Measurements from ENCODE around the gene MAP2K2.

Gene MAP2K2

GRCh38 chr19:4058693-4059452, 65.0 kb downstream of the MAP2K2 start:
- DNase-seq: no peak

GRCh38 chr19:4057931-4058692, 65.8 kb downstream of the MAP2K2 start:
- DNase-seq: peak; percentile 60

DNA sequence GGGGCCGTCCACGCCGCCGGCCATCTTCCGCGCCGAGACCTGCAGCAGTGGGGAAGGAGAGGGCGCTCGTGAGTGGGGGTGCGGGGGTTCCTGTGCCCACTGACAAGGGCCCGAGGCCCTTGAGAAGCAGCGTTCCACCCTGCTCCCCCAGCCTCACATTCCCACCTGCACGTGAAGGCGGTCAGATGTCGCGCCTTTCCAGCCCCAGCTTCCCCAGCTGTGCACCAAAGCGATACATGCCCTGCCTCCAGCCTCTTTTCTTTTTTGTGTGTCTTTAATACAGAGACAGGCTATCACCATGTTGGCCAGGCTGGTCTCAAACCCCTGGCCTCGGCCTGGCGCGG, 68.7 kb downstream of the MAP2K2 start:
- no peak for DNase-seq

- no peak for DNase-seq
These were observed 69.3 kb downstream of the MAP2K2 start for GRCh38 chr19:4054441-4055208.

DNA sequence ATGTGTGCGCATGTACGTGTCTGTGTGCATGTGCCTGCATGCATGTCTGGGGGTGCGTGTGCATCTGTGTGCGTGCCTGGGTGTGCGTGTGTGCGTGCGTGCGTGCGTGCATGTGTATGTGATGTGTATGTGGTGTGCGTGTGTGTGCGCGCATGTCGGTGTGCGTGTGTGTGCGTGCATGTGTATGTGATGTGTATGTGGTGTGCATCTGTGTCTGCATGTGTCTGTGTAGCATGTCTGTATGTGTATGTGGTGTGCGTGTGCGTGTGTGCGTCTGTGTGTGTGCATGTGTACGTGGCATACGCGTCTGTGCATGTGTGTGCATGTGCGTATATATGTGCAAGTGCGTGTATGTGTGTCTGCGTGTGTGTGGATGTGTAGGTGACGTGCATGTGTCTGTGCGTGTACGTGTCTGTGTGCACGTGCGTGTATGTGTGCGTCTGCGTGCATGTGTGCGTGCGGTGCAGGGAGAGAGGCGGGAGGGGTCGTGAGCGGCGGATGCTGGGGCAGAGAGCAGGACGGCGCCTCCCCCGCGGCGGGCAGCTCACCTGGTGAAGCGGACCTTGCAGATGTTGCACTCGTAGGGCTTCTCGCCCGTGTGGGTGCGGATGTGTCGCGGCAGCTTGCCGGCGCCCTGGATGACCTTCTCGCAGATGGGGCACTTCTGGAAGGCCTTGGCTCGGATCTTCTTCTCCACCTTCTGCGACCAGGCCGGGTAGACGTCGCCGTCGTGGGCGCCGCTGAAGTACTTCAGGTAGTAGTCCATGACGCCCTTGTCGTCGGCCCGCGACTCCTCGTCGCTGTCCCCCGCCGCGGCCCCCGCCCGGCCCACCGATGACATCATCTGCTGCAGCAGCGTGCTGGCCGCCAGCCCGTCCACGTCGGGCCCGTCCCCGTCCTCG, 70.2 kb downstream of the MAP2K2 start:
- no peak for DNase-seq

GRCh38 chr19:4052993-4053422, 70.9 kb downstream of the MAP2K2 start:
- DNase-seq: no peak

DNA sequence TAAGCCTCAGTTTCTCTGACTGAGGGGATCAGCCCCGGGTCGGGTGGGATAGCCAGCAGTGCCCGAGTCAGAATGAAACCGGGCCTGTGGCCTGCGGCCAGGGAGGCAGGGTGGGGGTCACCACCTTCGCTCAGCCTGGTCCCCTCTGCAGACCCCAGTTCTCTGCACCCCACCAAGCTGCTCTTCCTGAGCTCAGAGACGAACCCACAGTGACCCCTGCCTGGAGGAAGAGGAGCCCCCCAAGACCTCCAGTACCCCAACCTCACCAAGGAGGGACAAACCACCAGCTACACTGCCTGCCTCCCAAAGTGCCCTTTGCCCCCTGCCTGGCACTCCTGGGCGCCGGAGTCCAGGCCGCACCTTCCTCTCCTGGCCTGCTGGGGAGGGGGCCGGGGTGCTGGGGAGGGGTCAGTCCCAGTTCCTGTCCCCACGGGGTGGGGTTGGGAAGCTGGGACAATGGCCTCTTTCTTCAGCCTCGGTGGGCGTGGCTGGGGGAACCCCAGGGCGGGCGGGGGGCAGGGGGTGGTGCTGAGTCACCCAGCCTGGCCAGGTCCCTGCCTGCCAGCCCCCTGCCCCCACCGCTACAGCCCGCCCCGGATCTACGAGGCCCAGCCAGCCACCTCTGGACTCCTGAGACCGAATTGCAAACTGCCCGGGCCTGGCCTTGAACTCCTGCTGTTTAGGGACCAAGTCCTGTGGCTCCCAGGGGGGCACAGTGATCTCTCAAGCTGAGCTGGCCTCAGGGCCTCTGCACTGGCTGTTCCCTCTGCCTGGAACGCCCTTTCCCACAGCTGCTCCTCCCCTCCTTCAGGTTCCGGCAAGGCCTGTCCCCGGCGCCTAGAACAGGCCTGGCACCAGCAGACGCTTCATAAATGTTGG, 71.6 kb downstream of the MAP2K2 start:
- no peak for DNase-seq

DNA sequence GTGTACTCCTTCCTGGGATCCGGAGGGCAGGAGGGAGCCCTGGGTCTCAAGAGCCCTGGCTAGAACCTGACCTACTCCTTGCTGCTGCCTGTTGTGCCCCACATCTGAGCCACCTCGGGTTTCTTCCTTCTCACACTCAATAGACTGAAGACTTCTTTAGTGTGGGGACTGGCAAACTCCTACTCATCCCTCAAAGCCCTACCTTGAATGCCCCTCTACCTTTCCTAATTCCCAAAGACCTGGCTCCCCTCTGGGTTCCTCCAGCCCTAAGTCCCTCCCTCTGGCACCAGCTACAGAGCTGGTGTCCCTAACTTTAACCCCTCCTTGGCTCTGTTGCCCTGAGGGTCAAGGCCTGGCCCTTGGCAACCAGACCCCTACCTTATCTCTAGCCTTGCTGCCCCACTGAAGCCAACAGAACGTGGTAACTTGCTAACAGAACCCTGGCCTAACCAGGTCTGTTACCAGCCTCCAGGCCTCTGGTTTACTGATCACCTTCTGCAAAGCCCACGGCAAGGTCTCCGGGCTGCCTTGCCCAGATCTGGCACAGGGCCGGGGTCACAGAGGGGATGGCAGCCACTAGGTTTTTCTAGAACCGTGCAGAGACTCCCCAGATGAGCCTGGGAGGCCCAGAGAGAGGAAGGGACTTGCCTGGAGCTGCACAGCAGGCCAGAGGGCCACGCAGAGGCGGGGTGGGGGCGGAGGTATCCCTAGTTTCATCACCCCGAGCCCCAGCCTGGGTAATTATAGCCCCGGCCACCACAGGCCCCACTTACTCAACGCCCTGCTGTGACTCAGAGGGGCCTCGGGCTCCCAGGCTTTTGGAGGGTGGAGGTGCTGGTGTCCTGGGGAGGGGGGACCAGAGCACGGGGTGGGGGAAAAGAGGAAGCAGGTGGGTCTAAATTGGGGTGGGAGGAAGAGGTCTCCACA, 72.5 kb downstream of the MAP2K2 start:
- DNase-seq: no peak

- DNase-seq: no peak
These were observed 74.5 kb downstream of the MAP2K2 start for GRCh38 chr19:4049432-4049831.

DNA sequence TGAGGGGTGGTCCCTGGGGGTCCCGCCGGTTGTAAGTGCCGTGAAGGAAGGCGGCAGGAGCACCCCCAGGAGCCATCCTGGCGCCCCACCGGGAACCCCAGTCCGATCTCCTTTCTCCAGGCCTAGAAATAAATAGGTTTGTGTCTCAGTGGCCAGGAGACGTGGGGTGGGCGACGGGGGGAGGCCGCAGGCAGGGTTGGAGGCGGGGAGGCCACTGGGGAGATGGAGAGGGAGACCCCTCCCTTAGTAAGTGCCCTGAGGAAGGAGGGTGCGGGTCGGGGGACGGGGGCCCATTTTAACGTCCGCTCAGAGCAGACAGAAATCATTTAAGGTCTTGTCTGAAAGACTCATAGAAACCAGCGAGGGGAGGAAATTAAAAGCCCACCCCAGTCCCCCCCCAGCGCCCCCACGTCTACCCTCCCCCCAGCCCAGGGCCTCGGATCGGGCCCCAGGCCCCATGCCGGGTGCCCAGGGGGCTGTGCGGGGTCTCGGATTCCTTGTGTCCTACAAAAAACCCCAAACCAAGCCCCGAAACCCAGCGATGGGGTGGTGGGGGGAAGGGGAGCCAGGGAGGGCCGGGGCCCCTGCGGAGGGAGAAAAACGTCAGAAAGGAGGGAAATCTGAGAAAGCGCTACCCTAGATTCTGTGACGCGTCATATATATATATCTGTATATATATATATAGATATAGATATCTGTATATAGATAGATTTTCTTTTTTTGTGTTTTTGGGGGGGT, 76.8 kb downstream of the MAP2K2 start:
- no peak for DNase-seq

DNA sequence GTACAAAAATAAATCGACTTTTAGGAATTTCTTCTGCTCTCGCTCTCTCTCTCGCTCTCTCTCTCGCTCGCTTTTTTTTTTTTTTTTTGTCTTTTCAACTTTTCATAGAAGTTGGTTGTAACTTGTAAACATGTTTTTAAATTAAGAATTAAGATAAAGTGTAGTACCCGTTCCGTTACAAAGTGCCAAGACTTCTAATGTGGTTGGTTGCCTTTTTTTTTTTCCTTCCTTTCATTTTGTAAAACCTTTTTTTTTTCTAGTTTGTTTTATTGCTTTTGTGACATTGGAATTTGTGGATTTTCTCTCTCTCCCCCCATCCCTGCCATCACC, 77.6 kb downstream of the MAP2K2 start:
- no peak for DNase-seq

GRCh38 chr19:4045597-4046361, 78.1 kb downstream of the MAP2K2 start:
- no peak for DNase-seq

DNA sequence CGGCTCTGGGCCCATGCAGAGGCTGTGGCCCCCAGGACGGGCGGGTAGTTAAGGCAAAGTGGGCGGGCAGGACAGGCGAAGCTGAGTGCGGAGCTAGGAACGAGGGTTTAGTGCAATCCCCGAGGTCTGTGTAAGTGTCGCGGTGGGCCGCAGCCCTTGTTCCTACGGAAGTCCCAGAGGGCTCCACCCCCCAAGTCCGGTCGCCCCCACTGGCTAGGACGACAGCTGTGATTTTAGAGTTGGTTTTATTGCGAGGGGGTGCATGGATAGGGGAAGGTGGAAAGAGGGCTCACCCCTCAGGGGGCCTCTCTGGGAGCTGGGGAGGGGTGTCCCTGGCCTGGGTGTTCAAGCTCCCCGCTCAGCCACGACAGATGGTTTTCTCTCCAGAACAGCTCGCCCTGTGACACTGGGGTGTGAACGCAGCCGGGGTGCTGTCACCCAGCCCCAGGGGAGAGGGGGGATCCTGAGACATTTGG, 78.9 kb downstream of the MAP2K2 start:
- DNase-seq: no peak

GRCh38 chr19:4043966-4044715, 79.8 kb downstream of the MAP2K2 start:
- no peak for DNase-seq

DNA sequence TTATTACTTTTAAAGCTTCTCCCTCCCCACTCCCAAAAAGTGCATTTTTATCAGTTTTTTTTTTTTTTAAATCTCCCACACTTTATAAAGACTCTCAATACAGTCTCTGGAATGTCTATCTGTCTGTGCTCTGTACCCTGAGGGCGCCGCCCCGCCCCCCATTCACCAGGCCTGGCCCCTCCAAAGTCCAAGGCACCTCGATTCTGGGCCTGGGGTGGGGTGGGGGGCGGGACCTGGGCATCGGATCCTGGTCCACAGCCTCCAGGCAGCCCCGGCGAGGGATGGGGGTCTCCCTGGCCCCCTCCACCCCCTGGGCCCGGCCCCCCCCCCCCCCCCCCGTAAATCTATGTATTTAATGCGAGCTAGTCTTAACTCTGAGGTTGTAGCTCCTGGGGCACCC, 80.5 kb downstream of the MAP2K2 start:
- DNase-seq: no peak

DNA sequence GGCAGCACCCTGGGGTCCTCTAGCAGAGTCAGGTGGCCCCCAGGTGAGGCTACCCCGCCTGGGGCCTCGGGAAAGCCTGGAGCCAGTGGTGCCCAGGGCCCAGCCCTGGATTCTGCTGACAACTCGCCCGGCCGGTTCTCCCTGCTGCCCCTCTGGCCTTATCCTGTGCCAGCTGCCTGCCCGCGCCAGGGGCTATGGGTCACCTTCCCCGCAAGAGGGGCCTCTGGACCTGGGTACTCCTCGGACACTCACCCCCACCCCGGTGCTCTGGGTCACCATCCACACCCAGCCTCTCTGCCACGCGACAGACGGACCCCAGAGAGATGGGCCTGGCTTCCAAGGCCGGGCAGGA, 81.2 kb downstream of the MAP2K2 start:
- no peak for DNase-seq

- no peak for DNase-seq
These were observed 81.7 kb downstream of the MAP2K2 start for GRCh38 chr19:4042064-4042730.

Measured in CD4-positive, alpha-beta T cell treated with Interleukin-4 for 4 hours (primary cell).